Calu3 (cell line): ENCODE results near the gene BAG2. TPM values are rescaled to one million over a fixed set of nuclear protein-coding genes. Genes with fewer than 3 reads are reported as not detected.

Experiments used
- BruUV-seq: library from RNA; stranded (reverse); fragments of 400-500 nt; replicated peaks from 2 replicates; lab custom pipeline; 2021; lab: Mats Ljungman, UMichigan
- CTCF ChIA-PET: fragments of 300-600 bp; sonication (Branson Sonifier 250); formaldehyde crosslinking; loops from one replicate; lab custom pipeline; 2022; ENCODE audit warnings: antibody characterized with exemption; lab: Charles Lee
- DNase-seq: peaks from one replicate; pipeline ENCODE4 v3.0.0; 2022
- H3K27ac Mint-ChIP-seq: one replicate; pipeline ENCODE4 v1.8.0; 2022; ENCODE audit warnings: mixed read lengths; ENCODE audit not compliant: unreplicated experiment
- H3K27me3 Mint-ChIP-seq: one replicate; pipeline ENCODE4 v1.8.0; 2022; ENCODE audit warnings: mixed read lengths; ENCODE audit not compliant: unreplicated experiment
- H3K36me3 Mint-ChIP-seq: one replicate; pipeline ENCODE4 v1.8.0; 2022; ENCODE audit warnings: mild to moderate bottlenecking, moderate library complexity, mixed read lengths; ENCODE audit not compliant: insufficient read depth, unreplicated experiment
- H3K4me1 Mint-ChIP-seq: one replicate; pipeline ENCODE4 v1.8.0; 2022; ENCODE audit warnings: mild to moderate bottlenecking, low read depth, mixed read lengths; ENCODE audit not compliant: unreplicated experiment
- H3K4me3 Mint-ChIP-seq: one replicate; pipeline ENCODE4 v1.8.0; 2022; ENCODE audit warnings: mild to moderate bottlenecking, low read depth, moderate library complexity, mixed read lengths; ENCODE audit not compliant: unreplicated experiment
- H3K9me3 Mint-ChIP-seq: one replicate; pipeline ENCODE4 v1.8.0; 2022; ENCODE audit warnings: low read depth, mixed read lengths; ENCODE audit not compliant: unreplicated experiment
- CTCF ChIP-seq: fragments of 200-600 bp; IDR thresholded peaks from one replicate; pipeline ENCODE4 v1.8.0; 2022; ENCODE audit warnings: antibody characterized with exemption; ENCODE audit not compliant: unreplicated experiment
- intact Hi-C: fragments of 100-400 bp; cut with micrococcal nuclease; formaldehyde crosslinking; loops from one replicate; pipeline ENCODE4 v1.10.0; 2022; ENCODE audit not compliant: unreplicated experiment
- total RNA-seq: library from RNA; stranded (reverse); gene quantifications from 2 replicates; pipeline ENCODE4 v1.2.3, GENCODE V29; 2022

BAG2 gene
- total RNA-seq, 1 experiment from 2014 or later, result 12.1 TPM

GRCh38 chr6:57141451-57142177 is 30.5 kb upstream of the BAG2 start:
- intact Hi-C loops, result no loop called here
- CTCF ChIA-PET, result no interaction called here
- DNase-seq, result no peak
- Mint-ChIP-seq H3K36me3 (no peaks in the 10 kb centered on the region), H3K4me3 (no peak overlapping the region), H3K27me3 (no peaks in the 10 kb centered on the region), H3K4me1 (no peaks in the 10 kb centered on the region), H3K9me3 (no peaks in the 10 kb centered on the region), H3K27ac (no peak overlapping the region)
- BruUV-seq, result no TSS peak
- TF ChIP-seq CTCF, result no peak

- intact Hi-C loops, result no loop called here
- no peaks in the 10 kb centered on the region for H3K4me1 Mint-ChIP-seq
- H3K27me3 Mint-ChIP-seq, result no peaks in the 10 kb centered on the region
- H3K27ac Mint-ChIP-seq, result no peak overlapping the region
- H3K36me3 Mint-ChIP-seq, result no peaks in the 10 kb centered on the region
- no peaks in the 10 kb centered on the region for H3K9me3 Mint-ChIP-seq
- no peak for DNase-seq
- CTCF ChIA-PET, result no interaction called here
- no peak overlapping the region for H3K4me3 Mint-ChIP-seq
- BruUV-seq, result no TSS peak
- no peak for TF ChIP-seq CTCF
Measured at GRCh38 chr6:57142178-57142525, 30.0 kb upstream of the BAG2 start.

DNA sequence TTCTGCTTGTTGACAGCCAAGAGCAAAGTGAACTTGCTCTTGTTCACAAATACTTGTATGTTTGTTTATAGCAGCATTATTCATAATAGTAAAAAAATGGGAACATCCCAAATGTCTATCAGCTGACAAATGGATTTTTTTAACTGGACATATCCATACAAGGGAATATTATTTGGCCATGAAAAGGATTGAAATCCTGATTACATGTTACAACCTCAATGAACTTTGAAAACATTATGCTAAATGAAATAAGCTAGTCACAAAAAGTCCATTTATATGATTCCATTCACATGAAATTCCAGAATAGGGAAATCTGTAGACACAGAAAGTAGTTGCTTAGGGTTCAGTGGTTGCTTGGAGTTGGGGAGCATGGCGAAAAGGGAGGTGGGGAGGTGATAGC is 28.4 kb upstream of the BAG2 start:
- no peaks in the 10 kb centered on the region for H3K9me3 Mint-ChIP-seq
- no peak for DNase-seq
- BruUV-seq, result no TSS peak
- CTCF ChIA-PET, result no interaction called here
- no peak for TF ChIP-seq CTCF
- H3K36me3 Mint-ChIP-seq, result no peaks in the 10 kb centered on the region
- intact Hi-C loops, result no loop called here
- no peaks in the 10 kb centered on the region for H3K4me1 Mint-ChIP-seq
- H3K27ac Mint-ChIP-seq, result no peak overlapping the region
- H3K4me3 Mint-ChIP-seq, result no peak overlapping the region
- no peaks in the 10 kb centered on the region for H3K27me3 Mint-ChIP-seq

GRCh38 chr6:57147401-57147800 is 24.7 kb upstream of the BAG2 start:
- intact Hi-C loops, result no loop called here
- Mint-ChIP-seq H3K27ac (no peak overlapping the region), H3K9me3 (no peaks in the 10 kb centered on the region), H3K4me1 (no peaks in the 10 kb centered on the region), H3K27me3 (no peaks in the 10 kb centered on the region), H3K36me3 (no peaks in the 10 kb centered on the region), H3K4me3 (no peak overlapping the region)
- TF ChIP-seq CTCF, result no peak
- TSS peak; percentile 26 for BruUV-seq
- no peak for DNase-seq
- CTCF ChIA-PET, result no interaction called here
